Thoracic aorta (tissue), 2 donors: ENCODE data around the gene SRGAP1. TPM values are rescaled to one million over a fixed set of nuclear protein-coding genes. Genes with fewer than 3 reads are reported as not detected.

Source experiments
- ATAC-seq: fragments of 150-250 bp; one replicate; pipeline ENCODE4 v1.8.0; 2017; ENCODE audit warnings: low read depth; ENCODE audit not compliant: insufficient number of reproducible peaks, low FRiP score
- DNase-seq: peaks from one replicate; pipeline ENCODE4 v3.0.0-alpha.2; 2020; ENCODE audit warnings: low spot score
- H3K27ac ChIP-seq, 2 donors: fragments of 200-600 bp; sonication (generic); 1 replicate in 1 of 2; 2 replicates in 1 of 2; pipeline ENCODE4 v1.5.1; 2016; ENCODE audit warnings: mild to moderate bottlenecking in 2 of 2, moderate library complexity in 2 of 2
- H3K27me3 ChIP-seq: fragments of 200-600 bp; sonication (generic); replicated peaks from 2 replicates; pipeline ENCODE4 v1.6.0; 2016; ENCODE audit warnings: mild to moderate bottlenecking; ENCODE audit not compliant: insufficient read depth
- H3K36me3 ChIP-seq: fragments of 200-600 bp; sonication (generic); one replicate; pipeline ENCODE4 v1.5.1; 2016
- H3K4me1 ChIP-seq, 2 donors: fragments of 200-600 bp; sonication (generic); 1 replicate in 1 of 2; 2 replicates in 1 of 2; pipeline versions ENCODE4 v1.5.1 to v1.6.0; 2016; ENCODE audit warnings: low read depth in 2 of 2, mild to moderate bottlenecking in 1 of 2; ENCODE audit not compliant: control insufficient read depth in 1 of 2
- H3K4me3 ChIP-seq: fragments of 200-600 bp; sonication (generic); 2 replicates; pipeline ENCODE4 v1.5.1; 2016; ENCODE audit warnings: mild to moderate bottlenecking
- H3K9me3 ChIP-seq: fragments of 200-600 bp; sonication (generic); 2 replicates; pipeline ENCODE4 v1.5.1; 2016
- CTCF ChIP-seq: fragments of 200-600 bp; sonication (generic); IDR thresholded peaks from one replicate; pipeline ENCODE4 v1.5.1; 2019; ENCODE audit warnings: antibody characterized with exemption
- total RNA-seq, 2 donors: library from RNA; depleted of rRNA; stranded (reverse); fragments of >200 nt; gene quantifications; one replicate each; pipeline versions ENCODE4 v1.1.0 to v1.2.3, GENCODE V29; 2016

Gene SRGAP1
- total RNA-seq, 2 donors from 2014 or later: 7.9 to 24.1 TPM

GRCh38 chr12:64053117-64053516 is 208.6 kb downstream of the SRGAP1 start:
- no peaks in the 10 kb centered on the region for H3K36me3 ChIP-seq
- ATAC-seq (no peak), DNase-seq (no peak)
- H3K27ac ChIP-seq: no peak overlapping the region
- no peak overlapping the region for H3K4me3 ChIP-seq
- H3K4me1 ChIP-seq: no peaks in the 10 kb centered on the region
- H3K27me3 ChIP-seq: no peaks in the 10 kb centered on the region
- no peak for TF ChIP-seq CTCF
- H3K9me3 ChIP-seq: no peaks in the 10 kb centered on the region

- no peak for TF ChIP-seq CTCF
- Histone ChIP-seq H3K36me3 (no peaks in the 10 kb centered on the region), H3K4me1 (no peaks in the 10 kb centered on the region), H3K4me3 (no peak overlapping the region), H3K9me3 (no peaks in the 10 kb centered on the region), H3K27ac (no peak overlapping the region), H3K27me3 (no peaks in the 10 kb centered on the region)
- ATAC-seq (no peak), DNase-seq (no peak)
Measured at GRCh38 chr12:64054079-64054520, 209.6 kb downstream of the SRGAP1 start.

- DNase-seq (no peak), ATAC-seq (no peak)
- Histone ChIP-seq H3K27ac (no peak overlapping the region), H3K4me1 (no peaks in the 10 kb centered on the region), H3K9me3 (no peaks in the 10 kb centered on the region), H3K27me3 (no peaks in the 10 kb centered on the region), H3K36me3 (no peaks in the 10 kb centered on the region), H3K4me3 (no peak overlapping the region)
- TF ChIP-seq CTCF: no peak
Measured at GRCh38 chr12:64056741-64057140, 212.2 kb downstream of the SRGAP1 start.

GRCh38 chr12:64057706-64058105 is 213.2 kb downstream of the SRGAP1 start:
- ATAC-seq (no peak), DNase-seq (no peak)
- Histone ChIP-seq H3K36me3 (no peaks in the 10 kb centered on the region), H3K4me3 (no peak overlapping the region), H3K4me1 (no peaks in the 10 kb centered on the region), H3K27me3 (no peaks in the 10 kb centered on the region), H3K27ac (no peak overlapping the region), H3K9me3 (no peaks in the 10 kb centered on the region)
- TF ChIP-seq CTCF: no peak

GRCh38 chr12:64058541-64059265 is 214.2 kb downstream of the SRGAP1 start:
- Histone ChIP-seq H3K4me3 (no peak overlapping the region), H3K36me3 (no peaks in the 10 kb centered on the region), H3K27me3 (no peaks in the 10 kb centered on the region), H3K4me1 (no peaks in the 10 kb centered on the region), H3K9me3 (no peaks in the 10 kb centered on the region), H3K27ac (no peak overlapping the region)
- TF ChIP-seq CTCF: no peak
- ATAC-seq (no peak), DNase-seq (no peak)
